A673 (cell line): ENCODE data around the gene NAXD. TPM values are rescaled to one million over a fixed set of nuclear protein-coding genes. Genes with fewer than 3 reads are reported as not detected.

ENCODE experiments used
- BruUV-seq: library from RNA; stranded (reverse); fragments of 400-500 nt; replicated peaks from 2 replicates; lab custom pipeline; 2021; lab: Mats Ljungman, UMichigan
- CTCF ChIA-PET: fragments of 300-600 bp; sonication (Branson Sonifier 250); formaldehyde crosslinking; loops from one replicate; lab custom pipeline; 2022; ENCODE audit warnings: antibody characterized with exemption; lab: Charles Lee
- POLR2A ChIA-PET: fragments of 300-600 bp; sonication (Branson Sonifier 250); formaldehyde crosslinking; loops from one replicate; lab custom pipeline; 2022; ENCODE audit warnings: antibody characterized with exemption; ENCODE audit not compliant: low non-redundant PET; lab: Charles Lee
- DNase-seq: peaks from one replicate; pipeline ENCODE4 v3.0.0-alpha.2; 2015; ENCODE audit warnings: low spot score
- H3K27ac ChIP-seq: fragments of 200-600 bp; sonication (generic); 2 replicates; pipeline ENCODE4 v1.5.1; 2016; ENCODE audit warnings: mixed run types, low read depth, mild to moderate bottlenecking, mixed read lengths, antibody characterized with exemption, low read length; ENCODE audit not compliant: poor library complexity, severe bottlenecking
- H3K27me3 ChIP-seq: fragments of 200-600 bp; sonication (generic); replicated peaks from 2 replicates; pipeline ENCODE4 v1.6.1; 2017; ENCODE audit warnings: mixed run types, low read depth, mild to moderate bottlenecking, mixed read lengths, antibody characterized with exemption, low read length; ENCODE audit not compliant: insufficient read depth, poor library complexity
- H3K36me3 ChIP-seq: fragments of 200-600 bp; sonication (generic); 2 replicates; pipeline ENCODE4 v1.6.1; 2016; ENCODE audit warnings: mixed run types, mild to moderate bottlenecking, mixed read lengths, antibody characterized with exemption, low read length; ENCODE audit not compliant: insufficient read depth, poor library complexity, severe bottlenecking
- H3K4me1 ChIP-seq: fragments of 200-600 bp; sonication (generic); 2 replicates; pipeline ENCODE4 v1.6.1; 2017; ENCODE audit warnings: mixed run types, mild to moderate bottlenecking, mixed read lengths, antibody characterized with exemption, low read length; ENCODE audit not compliant: insufficient read depth, poor library complexity, severe bottlenecking
- H3K4me3 ChIP-seq: fragments of 200-600 bp; sonication (generic); 2 replicates; pipeline ENCODE4 v1.5.1; 2016; ENCODE audit warnings: low read depth, mixed run types, mild to moderate bottlenecking, mixed read lengths, low read length; ENCODE audit not compliant: poor library complexity, severe bottlenecking
- H3K9me3 ChIP-seq: fragments of 200-600 bp; sonication (generic); 2 replicates; pipeline ENCODE4 v1.6.1; 2016; ENCODE audit warnings: mixed run types, low read depth, mild to moderate bottlenecking, mixed read lengths, antibody characterized with exemption, low read length; ENCODE audit not compliant: poor library complexity, severe bottlenecking
- CTCF ChIP-seq: fragments of 300-800, 200-600 bp; sonication (generic); conservative IDR thresholded peaks from 2 replicates; pipeline ENCODE4 v1.5.1; 2017; ENCODE audit warnings: low read depth, mild to moderate bottlenecking, antibody characterized with exemption, low read length, moderate library complexity, mixed read lengths
- EZH2 ChIP-seq: fragments of 200-600 bp; sonication (generic); IDR thresholded peaks from 2 replicates; pipeline ENCODE4 v1.6.1; 2017; ENCODE audit warnings: borderline replicate concordance, low read depth, mild to moderate bottlenecking, mixed read lengths, antibody characterized with exemption, low read length; ENCODE audit not compliant: poor library complexity, severe bottlenecking
- intact Hi-C: fragments of 100-400 bp; cut with micrococcal nuclease; formaldehyde crosslinking; loops from one replicate; pipeline ENCODE4 v1.10.0; 2022; ENCODE audit not compliant: unreplicated experiment
- total RNA-seq: library from RNA; stranded (reverse); gene quantifications from 2 replicates; pipeline ENCODE4 v1.2.3, GENCODE V29; 2021

Gene NAXD
- total RNA-seq, 1 experiment from 2014 or later, result 27.9 TPM

DNA sequence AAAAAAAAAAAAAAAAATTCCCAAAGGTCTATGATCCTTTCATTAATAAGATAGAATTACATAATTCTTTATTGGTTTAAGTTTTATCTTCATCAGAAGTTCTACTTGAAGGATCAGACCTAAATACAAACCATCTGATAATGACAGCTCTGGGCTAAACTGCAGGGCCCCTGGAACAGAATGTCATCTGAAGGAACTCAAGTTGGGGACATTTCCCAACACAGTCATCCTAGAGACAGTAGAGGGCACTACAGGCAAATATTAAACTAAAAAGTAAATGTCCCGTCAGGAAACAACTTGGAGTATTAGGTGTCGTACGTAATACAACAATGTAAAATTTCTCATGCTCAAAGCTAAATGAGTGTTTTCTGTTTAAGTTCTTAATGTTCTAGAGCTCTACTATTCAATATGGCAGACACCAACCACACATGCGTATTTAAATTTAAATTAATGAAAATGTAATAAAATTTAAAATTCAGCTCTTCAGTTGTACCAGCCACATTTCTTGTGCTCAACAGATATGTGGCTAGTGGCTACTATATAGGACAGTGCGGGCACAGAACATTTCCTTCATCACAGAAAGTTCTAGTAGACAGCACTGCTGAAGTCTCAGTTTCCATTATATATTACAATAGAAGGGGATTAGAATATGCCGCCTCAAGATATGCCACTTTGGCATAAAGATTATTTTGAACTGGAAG, 21.8 kb upstream of the NAXD start:
- TF ChIP-seq EZH2 (no peak), CTCF (peak; percentile 78)
- DNase-seq, result peak; percentile 80
- POLR2A ChIA-PET, result interaction anchor here (0.8 kb wide), 1 partner anchor 474 kb away, joined by 4 read pairs; no protein-coding TSS in a partner anchor
- intact Hi-C loops, result loop anchor here (1.0 to 10.0 kb wide), 3 partner anchors 226 to 629 kb away; partner anchors contain the start of gene ANKRD10
- Histone ChIP-seq H3K27ac (no peak overlapping the region), H3K9me3 (no peaks in the 10 kb centered on the region), H3K4me1 (no peaks in the 10 kb centered on the region), H3K4me3 (no peak overlapping the region), H3K27me3 (no peaks in the 10 kb centered on the region), H3K36me3 (no peaks in the 10 kb centered on the region)
- no TSS peak for BruUV-seq
- CTCF ChIA-PET, result interaction anchor here (0.5 to 1.1 kb wide), 5 partner anchors 22 to 473 kb away, joined by 3 to 4 read pairs (median 3); partner anchors contain the start of gene NAXD

DNA sequence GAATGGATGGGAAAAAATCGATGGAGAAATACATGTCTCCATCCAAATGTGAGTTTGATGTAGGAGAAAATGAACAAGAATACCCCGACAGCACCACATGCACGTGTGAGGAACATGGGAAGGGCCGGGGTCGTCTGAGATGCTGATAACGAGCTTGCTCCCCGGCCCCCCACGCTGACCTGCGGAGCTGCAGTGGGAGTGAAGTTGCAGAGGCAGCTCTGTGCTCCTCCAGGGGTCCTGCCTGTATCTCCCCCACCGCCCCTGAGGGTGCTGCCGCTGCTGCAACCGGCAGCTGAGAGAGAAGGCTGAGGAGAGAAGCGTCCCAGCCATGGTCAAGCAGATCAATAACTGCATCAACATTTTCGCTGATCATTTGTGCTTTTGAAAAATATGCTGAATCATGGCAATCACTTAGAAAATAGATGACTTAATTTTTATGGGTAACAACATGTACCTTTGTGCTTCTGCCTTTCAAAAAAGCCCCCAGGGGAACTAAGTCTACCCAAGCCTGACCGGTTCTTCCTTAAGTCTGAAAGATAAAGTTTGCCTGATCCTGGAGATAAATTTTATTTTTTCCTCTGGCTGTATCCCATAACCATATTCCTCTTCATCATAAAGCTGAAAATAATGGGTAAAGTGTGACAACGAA, 18.2 kb upstream of the NAXD start:
- TF ChIP-seq CTCF, result no peak
- no peak for TF ChIP-seq EZH2
- Histone ChIP-seq H3K9me3 (no peaks in the 10 kb centered on the region), H3K4me3 (no peak overlapping the region), H3K36me3 (no peaks in the 10 kb centered on the region), H3K4me1 (no peaks in the 10 kb centered on the region), H3K27ac (no peak overlapping the region), H3K27me3 (no peaks in the 10 kb centered on the region)
- ChIA-PET POLR2A (no interaction called here), CTCF (no interaction called here)
- intact Hi-C loops, result loop anchor here (10.0 kb wide), 1 partner anchor 318 kb away; the partner anchor contains the start of gene ANKRD10
- DNase-seq, result no peak
- no TSS peak for BruUV-seq

GRCh38 chr13:110600261-110600819, 15.0 kb upstream of the NAXD start:
- H3K4me3 ChIP-seq, result no peak overlapping the region
- H3K9me3 ChIP-seq, result no peaks in the 10 kb centered on the region
- no peak overlapping the region for H3K27ac ChIP-seq
- no peaks in the 10 kb centered on the region for H3K27me3 ChIP-seq
- H3K36me3 ChIP-seq, result no peaks in the 10 kb centered on the region
- intact Hi-C loops, result no loop called here
- ChIA-PET POLR2A (no interaction called here), CTCF (no interaction called here)
- no peak for TF ChIP-seq EZH2
- no TSS peak for BruUV-seq
- no peaks in the 10 kb centered on the region for H3K4me1 ChIP-seq
- no peak for DNase-seq
